IPS-18c (cell line): ENCODE measurements around the gene SMPDL3A.
"Not testable (repeated sequence)": the region's sequence is repeated elsewhere in the genome, so short reads cannot be mapped to it uniquely, and the experiment has no call there.

ENCODE experiments used
- H3K4me3 ChIP-seq: 2 replicates; pipeline ENCODE4 v1.7.0; 2013; ENCODE audit warnings: low read depth, mild to moderate bottlenecking, low read length, moderate library complexity; ENCODE audit not compliant: insufficient read depth
- H3K9me3 ChIP-seq: one replicate; pipeline ENCODE4 v1.6.1; 2013; ENCODE audit warnings: mild to moderate bottlenecking, low read length, moderate library complexity; ENCODE audit not compliant: control insufficient read depth, insufficient read depth

SMPDL3A gene, protein sequence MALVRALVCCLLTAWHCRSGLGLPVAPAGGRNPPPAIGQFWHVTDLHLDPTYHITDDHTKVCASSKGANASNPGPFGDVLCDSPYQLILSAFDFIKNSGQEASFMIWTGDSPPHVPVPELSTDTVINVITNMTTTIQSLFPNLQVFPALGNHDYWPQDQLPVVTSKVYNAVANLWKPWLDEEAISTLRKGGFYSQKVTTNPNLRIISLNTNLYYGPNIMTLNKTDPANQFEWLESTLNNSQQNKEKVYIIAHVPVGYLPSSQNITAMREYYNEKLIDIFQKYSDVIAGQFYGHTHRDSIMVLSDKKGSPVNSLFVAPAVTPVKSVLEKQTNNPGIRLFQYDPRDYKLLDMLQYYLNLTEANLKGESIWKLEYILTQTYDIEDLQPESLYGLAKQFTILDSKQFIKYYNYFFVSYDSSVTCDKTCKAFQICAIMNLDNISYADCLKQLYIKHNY

GRCh38 chr6:122789182-122790027 is at the start of gene SMPDL3A:
Gene SMPDL3A (plus strand): TSS chr6:122789258. CDS start chr6:122789347, 89 bp downstream.
- Histone ChIP-seq H3K4me3 (peak within 1 kb of the TSS; percentile 75), H3K9me3 (no peaks in the 10 kb centered on the region)

- no peak overlapping the region for H3K4me3 ChIP-seq
- no peaks in the 10 kb centered on the region for H3K9me3 ChIP-seq
Observed at GRCh38 chr6:122740091-122740490, 49.0 kb upstream of the SMPDL3A start.

- Histone ChIP-seq H3K9me3 (no peaks in the 10 kb centered on the region), H3K4me3 (no peak overlapping the region)
Observed at GRCh38 chr6:122740936-122741335, 48.1 kb upstream of the SMPDL3A start.

DNA sequence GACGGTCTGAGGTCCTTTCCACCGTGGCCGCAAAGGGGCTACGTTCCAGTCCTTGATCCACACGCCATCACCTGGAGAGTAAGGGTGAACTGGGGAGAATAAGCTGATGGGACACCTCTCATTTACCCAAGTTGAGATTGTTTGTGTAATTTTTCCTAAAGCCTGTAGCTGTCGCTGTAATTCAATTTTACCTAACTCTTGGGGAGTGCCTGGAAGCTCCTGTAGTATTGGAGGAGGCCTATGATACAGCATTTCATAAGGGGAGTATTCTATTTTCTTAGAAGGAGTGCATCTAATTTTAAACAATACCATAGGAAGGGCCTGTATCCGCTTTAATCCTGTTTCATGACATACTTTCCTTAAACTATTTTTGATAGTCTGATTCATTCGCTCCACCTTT is 44.8 kb upstream of the SMPDL3A start:
- H3K9me3 ChIP-seq, H3K4me3 ChIP-seq: not testable (repeated sequence)

GRCh38 chr6:122744856-122745255 is 44.2 kb upstream of the SMPDL3A start:
- not testable (repeated sequence) for H3K9me3 ChIP-seq, H3K4me3 ChIP-seq

DNA sequence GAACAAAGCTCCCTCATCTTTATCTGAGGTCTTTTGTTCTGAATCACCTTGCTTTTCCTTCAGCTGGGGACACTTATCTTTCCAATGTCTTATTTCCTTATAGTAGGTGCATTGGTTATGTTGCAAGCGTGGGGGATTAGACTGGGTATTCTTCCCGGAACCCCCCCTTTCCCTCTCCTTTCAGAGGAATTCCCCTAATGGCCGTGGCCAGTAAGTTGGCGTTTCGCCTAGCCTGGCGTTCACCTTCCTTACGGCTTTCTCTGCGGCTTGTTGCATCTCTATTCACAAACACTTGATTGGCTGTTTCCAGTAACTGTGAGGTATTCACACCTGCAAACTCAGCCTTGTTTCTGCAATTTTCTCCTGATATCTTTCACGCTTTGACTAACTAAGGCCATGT is 42.4 kb upstream of the SMPDL3A start:
- H3K4me3 ChIP-seq, result no peak overlapping the region
- H3K9me3 ChIP-seq, result no peaks in the 10 kb centered on the region

- no peaks in the 10 kb centered on the region for H3K9me3 ChIP-seq
- H3K4me3 ChIP-seq, result no peak overlapping the region
Observed at GRCh38 chr6:122747573-122747972, 41.5 kb upstream of the SMPDL3A start.

- not testable (repeated sequence) for H3K9me3 ChIP-seq, H3K4me3 ChIP-seq
Observed at GRCh38 chr6:122748945-122749344, 40.1 kb upstream of the SMPDL3A start.

DNA sequence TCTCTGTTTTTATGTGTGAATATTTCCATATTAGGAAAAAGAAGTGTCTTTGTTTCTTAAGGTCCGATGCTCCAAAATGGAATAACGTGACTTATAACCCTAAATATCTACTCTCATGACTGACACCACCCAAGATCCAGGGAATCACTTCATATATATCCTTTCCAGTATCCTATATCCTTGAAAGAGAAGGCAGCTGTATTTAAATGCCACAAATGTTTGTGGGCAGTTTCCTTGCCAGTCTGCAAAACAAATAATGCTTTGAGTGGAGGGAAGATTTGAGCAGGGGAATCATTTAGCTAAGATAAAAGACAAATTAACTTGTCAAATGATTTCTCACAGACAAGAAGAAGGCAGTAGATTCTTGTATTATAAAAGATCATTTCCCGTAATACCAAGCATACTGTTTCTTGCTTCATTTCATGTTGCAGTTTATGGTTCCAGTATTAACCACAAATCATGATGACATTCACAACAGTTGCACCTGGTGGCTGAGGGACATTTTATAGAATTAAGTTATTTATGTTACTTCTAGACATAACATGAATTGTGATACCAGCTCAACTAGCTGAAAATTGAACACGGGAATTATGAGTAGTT is 39.5 kb upstream of the SMPDL3A start:
- H3K4me3 ChIP-seq, result no peak overlapping the region
- H3K9me3 ChIP-seq, result no peaks in the 10 kb centered on the region

- no peaks in the 10 kb centered on the region for H3K9me3 ChIP-seq
- H3K4me3 ChIP-seq, result no peak overlapping the region
Observed at GRCh38 chr6:122751326-122751725, 37.7 kb upstream of the SMPDL3A start.

DNA sequence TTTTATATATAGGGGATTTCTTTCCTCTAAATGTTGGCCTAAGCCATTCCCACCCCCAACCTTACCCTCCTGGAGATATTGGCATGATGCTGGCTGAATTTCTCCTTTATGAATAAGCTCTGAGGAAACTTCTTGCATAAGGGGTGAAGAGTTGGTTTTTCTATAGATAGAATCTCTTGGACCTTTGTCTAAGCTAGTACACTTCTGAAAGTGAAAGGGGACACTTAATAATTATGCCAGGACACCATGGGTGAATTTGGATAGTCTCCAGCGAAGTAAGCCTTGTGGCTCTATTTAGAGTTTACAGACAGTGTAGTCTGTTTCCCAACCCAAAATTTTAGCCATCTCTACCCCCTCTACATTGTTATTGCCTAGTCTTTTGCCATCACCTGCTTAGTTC is 36.6 kb upstream of the SMPDL3A start:
- Histone ChIP-seq H3K4me3 (no peak overlapping the region), H3K9me3 (no peaks in the 10 kb centered on the region)

GRCh38 chr6:122753000-122753687 is 35.9 kb upstream of the SMPDL3A start:
- Histone ChIP-seq H3K9me3 (no peaks in the 10 kb centered on the region), H3K4me3 (no peak overlapping the region)

GRCh38 chr6:122753688-122754056 is 35.4 kb upstream of the SMPDL3A start:
- no peaks in the 10 kb centered on the region for H3K9me3 ChIP-seq
- no peak overlapping the region for H3K4me3 ChIP-seq

DNA sequence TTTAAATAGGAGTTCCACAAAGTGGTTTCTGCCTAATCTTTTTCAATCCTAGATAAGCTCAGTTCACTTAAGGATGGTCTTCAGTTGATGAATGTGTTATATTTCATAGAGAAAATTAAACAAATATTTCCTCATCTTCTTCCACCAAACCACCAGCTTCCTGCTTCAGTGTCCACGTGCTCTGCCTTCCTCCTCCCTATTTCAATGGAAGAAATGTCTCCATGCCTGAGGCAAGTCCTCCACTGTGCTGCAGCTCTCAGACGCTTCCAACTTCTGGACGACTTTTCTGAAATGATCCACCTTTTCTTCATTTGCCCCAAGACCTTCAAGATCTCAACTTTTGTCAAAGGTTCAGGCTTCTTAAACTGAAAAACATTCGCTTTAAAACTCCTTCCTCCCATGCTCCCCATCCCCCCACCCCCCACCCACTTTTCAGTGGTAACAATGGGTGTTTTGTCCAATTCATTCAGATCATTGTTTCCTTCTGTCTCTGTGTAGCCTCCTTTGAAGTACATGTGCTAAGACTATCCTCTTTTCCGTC is 34.8 kb upstream of the SMPDL3A start:
- no peak overlapping the region for H3K4me3 ChIP-seq
- no peaks in the 10 kb centered on the region for H3K9me3 ChIP-seq

GRCh38 chr6:122755901-122756300 is 33.2 kb upstream of the SMPDL3A start:
- H3K9me3 ChIP-seq, result no peaks in the 10 kb centered on the region
- no peak overlapping the region for H3K4me3 ChIP-seq

DNA sequence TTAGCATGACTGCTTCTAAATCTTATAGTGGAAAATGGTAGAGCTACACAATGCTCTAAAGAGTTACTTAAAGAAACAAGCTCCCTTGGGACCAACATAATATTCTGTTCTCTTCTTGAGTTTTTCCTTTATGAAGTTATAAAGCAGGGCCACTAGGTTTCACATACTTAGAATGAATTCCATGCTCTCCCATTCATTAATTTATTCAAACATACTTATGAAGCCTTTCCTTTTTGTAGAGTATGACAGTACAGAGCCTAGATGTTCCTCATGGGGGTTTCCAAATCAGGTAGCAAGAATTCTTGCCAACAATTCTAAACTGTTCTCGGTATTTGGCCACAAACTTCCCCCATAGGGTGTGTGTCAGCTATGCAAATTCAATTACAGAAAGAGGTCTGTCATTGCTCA is 30.1 kb upstream of the SMPDL3A start:
- Histone ChIP-seq H3K4me3 (no peak overlapping the region), H3K9me3 (no peaks in the 10 kb centered on the region)

DNA sequence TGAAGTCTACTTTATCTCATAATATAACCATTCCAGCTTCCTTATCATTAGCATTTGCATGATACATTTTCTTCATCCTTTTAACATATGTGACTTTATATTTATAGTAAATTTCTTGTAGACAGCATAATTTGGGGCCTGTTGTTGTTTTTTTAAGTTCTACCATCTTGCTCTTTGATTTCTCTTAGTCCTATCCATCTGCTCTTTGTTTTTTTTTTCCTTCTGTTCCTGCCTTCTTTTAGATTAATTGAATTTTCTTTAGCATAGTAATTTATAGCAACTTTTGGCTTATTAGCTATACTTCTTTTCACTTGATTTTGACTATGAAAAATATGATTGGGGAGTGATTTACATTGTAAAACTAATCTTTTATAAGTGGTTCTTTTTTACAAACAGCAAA is 28.7 kb upstream of the SMPDL3A start:
- Histone ChIP-seq H3K4me3 (no peak overlapping the region), H3K9me3 (no peaks in the 10 kb centered on the region)
